H1 (cell line): ENCODE measurements around the gene ARHGAP26. TPM values are rescaled to one million over a fixed set of nuclear protein-coding genes. Genes with fewer than 3 reads are reported as not detected.

ENCODE experiments used
- CTCF ChIA-PET: fragments of 300-600 bp; sonication (Branson Sonifier 250); formaldehyde crosslinking; loops from one replicate; lab custom pipeline; 2021; ENCODE audit not compliant: partially characterized antibody; lab: Charles Lee
- POLR2A ChIA-PET: fragments of 300-600 bp; sonication (Branson Sonifier 250); formaldehyde crosslinking; loops from one replicate; lab custom pipeline; 2021; ENCODE audit warnings: inconsistent platforms; ENCODE audit not compliant: partially characterized antibody; lab: Charles Lee
- DNase-seq, 2 experiments: peaks; one replicate each; pipeline versions ENCODE4 v3.0.0 to v3.0.0-alpha.2; 2010 to 2022; ENCODE audit warnings: low spot score in 2 of 2, low read depth in 1 of 2, mixed read lengths in 1 of 2
- FAIRE-seq: peaks from 2 replicates; lab custom pipeline; 2011; peaks lifted over from hg19 to GRCh38; lab: Jason Lieb, UNC
- H2AFZ ChIP-seq: 2 replicates; pipeline ENCODE4 v1.8.1; 2012; ENCODE audit warnings: low read length, inconsistent platforms
- H2AK5ac ChIP-seq: 2 replicates; pipeline ENCODE4 v1.6.1; 2013; ENCODE audit warnings: low read depth, low read length
- H2BK120ac ChIP-seq: replicated peaks from 2 replicates; pipeline ENCODE3; 2013; ENCODE audit warnings: low read depth, low read length, inconsistent platforms
- H2BK12ac ChIP-seq: 2 replicates; pipeline ENCODE4 v1.6.1; 2013; ENCODE audit warnings: low read depth, low read length
- H2BK15ac ChIP-seq: 2 replicates; pipeline ENCODE4 v1.6.1; 2013; ENCODE audit warnings: low read length
- H2BK20ac ChIP-seq: 2 replicates; pipeline ENCODE4 v1.6.1; 2013; ENCODE audit warnings: low read length
- H2BK5ac ChIP-seq: 2 replicates; pipeline ENCODE4 v1.6.1; 2013; ENCODE audit warnings: low read depth, low read length
- H3K14ac ChIP-seq: 2 replicates; pipeline ENCODE4 v1.6.1; 2013; ENCODE audit warnings: inconsistent platforms; ENCODE audit not compliant: insufficient read length
- H3K18ac ChIP-seq: 2 replicates; pipeline ENCODE4 v1.6.1; 2013; ENCODE audit warnings: low read length; ENCODE audit errors: extremely low read depth
- H3K23ac ChIP-seq: 2 replicates; pipeline ENCODE4 v1.6.1; 2013; ENCODE audit warnings: inconsistent platforms; ENCODE audit not compliant: insufficient read length
- H3K23me2 ChIP-seq: 2 replicates; pipeline ENCODE4 v1.6.1; 2013; ENCODE audit warnings: low read depth, low read length
- H3K27ac ChIP-seq: 2 replicates; pipeline ENCODE4 v1.6.1; 2011; ENCODE audit warnings: low read depth, low read length, inconsistent platforms
- H3K27me3 ChIP-seq, 4 experiments: replicated peaks in 1 of 4; 1 replicate in 1 of 4; 2 replicates in 3 of 4; pipeline versions ENCODE4 v1.6.1 to v1.8.1; 2011 to 2013; ENCODE audit warnings: low read length in 3 of 4, mild to moderate bottlenecking in 3 of 4, inconsistent platforms in 2 of 4, mixed read lengths in 2 of 4, moderate library complexity in 1 of 4; ENCODE audit not compliant: control insufficient read depth in 3 of 4, insufficient read depth in 3 of 4; ENCODE audit errors: extremely low read depth in 1 of 4
- H3K36me3 ChIP-seq, 4 experiments: 2 replicates each; pipeline versions ENCODE4 v1.6.1 to v1.8.1; 2011 to 2013; ENCODE audit warnings: mild to moderate bottlenecking in 4 of 4, low read length in 3 of 4, moderate library complexity in 2 of 4, control low read depth in 1 of 4, inconsistent platforms in 1 of 4; ENCODE audit not compliant: insufficient read depth in 4 of 4, control insufficient read depth in 2 of 4
- H3K4ac ChIP-seq: replicated peaks from 2 replicates; pipeline ENCODE3; 2013; ENCODE audit warnings: low read length, low read depth, mixed read lengths, inconsistent platforms; ENCODE audit not compliant: insufficient read length
- H3K4me1 ChIP-seq, 4 experiments: replicated peaks in 1 of 4; 1 replicate in 1 of 4; 2 replicates in 3 of 4; pipeline versions ENCODE4 v1.6.1 to v1.8.1; 2011 to 2013; ENCODE audit warnings: low read length in 3 of 4, inconsistent platforms in 2 of 4, mixed read lengths in 1 of 4; ENCODE audit not compliant: insufficient read depth in 4 of 4, control insufficient read depth in 3 of 4
- H3K4me2 ChIP-seq, 2 experiments: 2 replicates each; pipeline versions ENCODE4 v1.6.1 to v1.8.1; 2011 to 2013; ENCODE audit warnings: low read depth in 2 of 2, low read length in 2 of 2, control low read depth in 1 of 2, inconsistent platforms in 1 of 2, mild to moderate bottlenecking in 1 of 2; ENCODE audit not compliant: insufficient read depth in 1 of 2
- H3K4me3 ChIP-seq, 4 experiments: fragments of 200-600, 300-600 bp in 1 of 4; sonication (generic), shearing (Covaris generic), sonication (Bioruptor Twin) in 1 of 4; 2 replicates each; pipeline versions ENCODE4 v1.5.1 to v1.8.1; 2011 to 2016; ENCODE audit warnings: low read length in 4 of 4, low read depth in 3 of 4, control low read depth in 2 of 4, inconsistent platforms in 2 of 4, mild to moderate bottlenecking in 2 of 4, mixed read lengths in 1 of 4, moderate library complexity in 1 of 4; ENCODE audit not compliant: insufficient read depth in 2 of 4; ENCODE audit errors: extremely low read depth in 1 of 4
- H3K56ac ChIP-seq: replicated peaks from 2 replicates; pipeline ENCODE3; 2013; ENCODE audit warnings: low read depth, mild to moderate bottlenecking, mixed read lengths, low read length, inconsistent platforms; ENCODE audit not compliant: insufficient read length
- H3K79me1 ChIP-seq: 2 replicates; pipeline ENCODE4 v1.6.1; 2013; ENCODE audit warnings: low read depth, low read length, control low read depth
- H3K79me2 ChIP-seq, 2 experiments: 2 replicates each; pipeline versions ENCODE4 v1.6.1 to v1.8.1; 2012 to 2013; ENCODE audit warnings: low read length in 2 of 2, mild to moderate bottlenecking in 2 of 2, inconsistent platforms in 1 of 2; ENCODE audit not compliant: insufficient read depth in 2 of 2, control insufficient read depth in 1 of 2
- H3K9ac ChIP-seq, 4 experiments: replicated peaks in 1 of 4; 1 replicate in 1 of 4; 2 replicates in 3 of 4; pipeline versions ENCODE4 v1.6.1 to v1.8.1; 2011 to 2013; ENCODE audit warnings: low read depth in 3 of 4, low read length in 3 of 4, control low read depth in 2 of 4, mild to moderate bottlenecking in 2 of 4, moderate library complexity in 2 of 4, inconsistent platforms in 1 of 4; ENCODE audit errors: extremely low read depth in 1 of 4
- H3K9me3 ChIP-seq, 2 experiments: 2 replicates each; pipeline versions ENCODE4 v1.6.1 to v1.8.1; 2012 to 2013; ENCODE audit warnings: mild to moderate bottlenecking in 2 of 2, moderate library complexity in 2 of 2, control low read depth in 1 of 2, inconsistent platforms in 1 of 2, low read depth in 1 of 2, low read length in 1 of 2, mixed read lengths in 1 of 2; ENCODE audit not compliant: insufficient read depth in 2 of 2
- H4K20me1 ChIP-seq, 2 experiments: replicated peaks in 1 of 2; 2 replicates each; pipeline versions ENCODE3 to v1.8.1; 2011 to 2013; ENCODE audit warnings: inconsistent platforms in 2 of 2, low read length in 2 of 2, mild to moderate bottlenecking in 1 of 2; ENCODE audit not compliant: insufficient read depth in 2 of 2, control insufficient read depth in 1 of 2
- H4K5ac ChIP-seq: 2 replicates; pipeline ENCODE4 v1.6.1; 2013; ENCODE audit warnings: low read length, low read depth, mixed read lengths, inconsistent platforms; ENCODE audit not compliant: insufficient read length
- H4K8ac ChIP-seq: 2 replicates; pipeline ENCODE4 v1.8.0; 2013; ENCODE audit warnings: mild to moderate bottlenecking, moderate library complexity, low read length, inconsistent platforms; ENCODE audit not compliant: insufficient read depth; ENCODE audit errors: extremely low read depth
- H4K91ac ChIP-seq: replicated peaks from 2 replicates; pipeline ENCODE3; 2013; ENCODE audit warnings: low read length, mixed read lengths, inconsistent platforms; ENCODE audit not compliant: insufficient read length
- KDM5A ChIP-seq: fragments of 200-600 bp; IDR thresholded peaks from 2 replicates; pipeline ENCODE4 v1.7.1; 2012; ENCODE audit warnings: mild to moderate bottlenecking, low read length, inconsistent platforms, mixed read lengths
- WGBS, 2 experiments: shearing (Covaris generic) in 1 of 2; methylation state at CpG; one replicate each; pipeline versions ENCODE4 v1.1.6 to v1.1.7; 2013 to 2015; ENCODE audit warnings: low lambda C conversion rate in 2 of 2, mixed read lengths in 2 of 2, inconsistent platforms in 1 of 2, low coverage in 1 of 2, missing lambda C conversion rate in 1 of 2; ENCODE audit not compliant: insufficient replicate concordance in 2 of 2, insufficient coverage in 1 of 2, insufficient read length in 1 of 2; ENCODE audit errors: extremely low coverage in 1 of 2, missing lambda C conversion rate in 1 of 2; 5-methylcytosine and 5-hydroxymethylcytosine counted together
- polyA plus RNA-seq, 7 experiments: library from polyadenylated mRNA; depleted of rRNA in 3 of 7; stranded (reverse) in 5 of 7; unstranded in 2 of 7; fragments of >200 nt in 5 of 7; fragments of 200-250 nt in 2 of 7; gene quantifications; 1 replicate in 5 of 7; 2 replicates in 1 of 7; 4 replicates in 1 of 7; pipeline versions ENCODE4 v1.2.1 to v1.2.3, GENCODE V29; 2011 to 2013; ENCODE audit warnings: missing spikeins in 2 of 7, mixed read lengths in 2 of 7
- total RNA-seq: library from RNA; stranded (reverse); fragmentation: NEBNext Ultra II Directional; extraction: Animal tissue kit (Norgen Biotek cat#: 25700); gene quantifications from 2 replicates; pipeline ENCODE4 v1.2.1, GENCODE V29; 2021

The ARHGAP26 gene
- total and polyA plus RNA-seq, 2 of the 8 experiments (the other 6 are each of a cell fraction or from before 2014, with no cell fraction given) = 7.1 to 24.8 TPM

DNA sequence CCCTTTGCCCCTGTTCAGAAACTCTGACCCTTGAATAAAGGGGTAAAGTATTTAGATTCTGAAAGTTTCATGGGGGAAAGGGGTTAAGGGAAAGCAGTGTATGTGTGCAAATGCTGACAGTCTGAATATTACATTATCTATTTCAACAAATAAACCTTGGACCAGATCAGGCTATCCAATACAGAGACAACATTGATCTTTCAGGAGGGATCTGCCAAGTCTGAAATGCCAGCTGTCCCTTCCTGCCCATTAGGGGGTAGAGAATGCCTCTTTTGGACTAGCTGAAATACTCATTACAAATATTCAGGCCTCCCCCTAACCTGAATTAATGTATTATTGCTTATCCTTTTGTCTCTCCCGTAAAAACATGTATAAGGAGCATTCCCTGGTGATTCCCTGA lies 413.8 kb downstream of the ARHGAP26 start:
- WGBS, 2 experiments = 94% methylated on average over 1 of the region's 1 CpG; no CpG with 5 or more reads in 1 of the 2 experiments
- H3K9me3 ChIP-seq = no peaks in the 10 kb centered on the region
- H3K14ac ChIP-seq = no peak overlapping the region
- no peak for TF ChIP-seq KDM5A
- no peak overlapping the region for H3K4me3 ChIP-seq
- H3K79me2 ChIP-seq = no peaks in the 10 kb centered on the region
- no peak overlapping the region for H2AFZ ChIP-seq
- POLR2A ChIA-PET = no interaction called here
- no peak overlapping the region for H4K5ac ChIP-seq
- no peak overlapping the region for H3K18ac ChIP-seq
- H3K27me3 ChIP-seq = no peaks in the 10 kb centered on the region
- H2BK15ac ChIP-seq = no peak overlapping the region
- CTCF ChIA-PET = interaction anchor here (1.0 to 1.5 kb wide), 2 partner anchors 9 to 21 kb away, joined by 3 to 5 read pairs; no protein-coding TSS in a partner anchor
- no peaks in the 10 kb centered on the region for H3K36me3 ChIP-seq
- no peak overlapping the region for H2BK5ac ChIP-seq
- DNase-seq (no peak), FAIRE-seq (no peak)
- no peak overlapping the region for H2BK120ac ChIP-seq
- H4K20me1 ChIP-seq = no peaks in the 10 kb centered on the region
- no peak overlapping the region for H4K91ac ChIP-seq
- H2BK20ac ChIP-seq = no peak overlapping the region
- H3K4ac ChIP-seq = no peak overlapping the region
- H3K23me2 ChIP-seq = no peaks in the 10 kb centered on the region
- H3K4me1 ChIP-seq = no peaks in the 10 kb centered on the region
- no peak overlapping the region for H3K23ac ChIP-seq
- no peaks in the 10 kb centered on the region for H3K79me1 ChIP-seq
- H3K4me2 ChIP-seq = no peak overlapping the region
- H3K27ac ChIP-seq = no peak overlapping the region
- no peak overlapping the region for H2BK12ac ChIP-seq
- H4K8ac ChIP-seq = no peak overlapping the region
- H3K9ac ChIP-seq = no peak overlapping the region
- no peak overlapping the region for H3K56ac ChIP-seq
- no peak overlapping the region for H2AK5ac ChIP-seq
